ENCODE results near the gene KIF26B.

Gene KIF26B

GRCh38 chr1:245419461-245419978 lies 264.7 kb downstream of the KIF26B start:
- TF ChIP-seq ARNTL (CRISPR knock-in tag; IDR thresholded peaks at IDR 0.05; ENCODE audit: borderline replicate concordance, low read depth) (no peak), TSHZ2 (CRISPR knock-in tag; IDR thresholded peaks at IDR 0.05) (no peak), SNAI2 (CRISPR knock-in tag; IDR thresholded peaks at IDR 0.05) (no peak), ESRRG (CRISPR knock-in tag; IDR thresholded peaks at IDR 0.05) (no peak), ZNF70 (CRISPR knock-in tag; IDR thresholded peaks at IDR 0.05) (no peak), ISL1 (CRISPR knock-in tag; IDR thresholded peaks at IDR 0.05) (no peak), RARB (CRISPR knock-in tag; IDR thresholded peaks at IDR 0.05) (no peak), CSDC2 (CRISPR knock-in tag; IDR thresholded peaks at IDR 0.05) (no peak), TCF4 (CRISPR knock-in tag; IDR thresholded peaks at IDR 0.05; ENCODE audit: borderline replicate concordance) (no peak), TOX (CRISPR knock-in tag; IDR thresholded peaks at IDR 0.05; ENCODE audit: borderline replicate concordance) (no peak), PPARA (CRISPR knock-in tag; IDR thresholded peaks at IDR 0.05; ENCODE audit: borderline replicate concordance) (no peak), ZC3H10 (CRISPR knock-in tag; IDR thresholded peaks at IDR 0.05) (no peak)
- TF ChIP-seq, protein P1, sequence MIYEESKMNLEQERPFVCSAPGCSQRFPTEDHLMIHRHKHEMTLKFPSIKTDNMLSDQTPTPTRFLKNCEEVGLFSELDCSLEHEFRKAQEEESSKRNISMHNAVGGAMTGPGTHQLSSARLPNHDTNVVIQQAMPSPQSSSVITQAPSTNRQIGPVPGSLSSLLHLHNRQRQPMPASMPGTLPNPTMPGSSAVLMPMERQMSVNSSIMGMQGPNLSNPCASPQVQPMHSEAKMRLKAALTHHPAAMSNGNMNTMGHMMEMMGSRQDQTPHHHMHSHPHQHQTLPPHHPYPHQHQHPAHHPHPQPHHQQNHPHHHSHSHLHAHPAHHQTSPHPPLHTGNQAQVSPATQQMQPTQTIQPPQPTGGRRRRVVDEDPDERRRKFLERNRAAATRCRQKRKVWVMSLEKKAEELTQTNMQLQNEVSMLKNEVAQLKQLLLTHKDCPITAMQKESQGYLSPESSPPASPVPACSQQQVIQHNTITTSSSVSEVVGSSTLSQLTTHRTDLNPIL (CRISPR knock-in tag; IDR thresholded peaks at IDR 0.05; ENCODE audit: low read depth): no peak
- TF ChIP-seq, protein P2, sequence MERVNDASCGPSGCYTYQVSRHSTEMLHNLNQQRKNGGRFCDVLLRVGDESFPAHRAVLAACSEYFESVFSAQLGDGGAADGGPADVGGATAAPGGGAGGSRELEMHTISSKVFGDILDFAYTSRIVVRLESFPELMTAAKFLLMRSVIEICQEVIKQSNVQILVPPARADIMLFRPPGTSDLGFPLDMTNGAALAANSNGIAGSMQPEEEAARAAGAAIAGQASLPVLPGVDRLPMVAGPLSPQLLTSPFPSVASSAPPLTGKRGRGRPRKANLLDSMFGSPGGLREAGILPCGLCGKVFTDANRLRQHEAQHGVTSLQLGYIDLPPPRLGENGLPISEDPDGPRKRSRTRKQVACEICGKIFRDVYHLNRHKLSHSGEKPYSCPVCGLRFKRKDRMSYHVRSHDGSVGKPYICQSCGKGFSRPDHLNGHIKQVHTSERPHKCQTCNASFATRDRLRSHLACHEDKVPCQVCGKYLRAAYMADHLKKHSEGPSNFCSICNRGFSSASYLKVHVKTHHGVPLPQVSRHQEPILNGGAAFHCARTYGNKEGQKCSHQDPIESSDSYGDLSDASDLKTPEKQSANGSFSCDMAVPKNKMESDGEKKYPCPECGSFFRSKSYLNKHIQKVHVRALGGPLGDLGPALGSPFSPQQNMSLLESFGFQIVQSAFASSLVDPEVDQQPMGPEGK (CRISPR knock-in tag; IDR thresholded peaks at IDR 0.05; ENCODE audit: borderline replicate concordance): no peak
- TF ChIP-seq, protein P3, sequence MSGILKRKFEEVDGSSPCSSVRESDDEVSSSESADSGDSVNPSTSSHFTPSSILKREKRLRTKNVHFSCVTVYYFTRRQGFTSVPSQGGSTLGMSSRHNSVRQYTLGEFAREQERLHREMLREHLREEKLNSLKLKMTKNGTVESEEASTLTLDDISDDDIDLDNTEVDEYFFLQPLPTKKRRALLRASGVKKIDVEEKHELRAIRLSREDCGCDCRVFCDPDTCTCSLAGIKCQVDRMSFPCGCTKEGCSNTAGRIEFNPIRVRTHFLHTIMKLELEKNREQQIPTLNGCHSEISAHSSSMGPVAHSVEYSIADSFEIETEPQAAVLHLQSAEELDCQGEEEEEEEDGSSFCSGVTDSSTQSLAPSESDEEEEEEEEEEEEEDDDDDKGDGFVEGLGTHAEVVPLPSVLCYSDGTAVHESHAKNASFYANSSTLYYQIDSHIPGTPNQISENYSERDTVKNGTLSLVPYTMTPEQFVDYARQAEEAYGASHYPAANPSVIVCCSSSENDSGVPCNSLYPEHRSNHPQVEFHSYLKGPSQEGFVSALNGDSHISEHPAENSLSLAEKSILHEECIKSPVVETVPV (CRISPR knock-in tag; IDR thresholded peaks at IDR 0.05): no peak
- TF ChIP-seq, protein P4, sequence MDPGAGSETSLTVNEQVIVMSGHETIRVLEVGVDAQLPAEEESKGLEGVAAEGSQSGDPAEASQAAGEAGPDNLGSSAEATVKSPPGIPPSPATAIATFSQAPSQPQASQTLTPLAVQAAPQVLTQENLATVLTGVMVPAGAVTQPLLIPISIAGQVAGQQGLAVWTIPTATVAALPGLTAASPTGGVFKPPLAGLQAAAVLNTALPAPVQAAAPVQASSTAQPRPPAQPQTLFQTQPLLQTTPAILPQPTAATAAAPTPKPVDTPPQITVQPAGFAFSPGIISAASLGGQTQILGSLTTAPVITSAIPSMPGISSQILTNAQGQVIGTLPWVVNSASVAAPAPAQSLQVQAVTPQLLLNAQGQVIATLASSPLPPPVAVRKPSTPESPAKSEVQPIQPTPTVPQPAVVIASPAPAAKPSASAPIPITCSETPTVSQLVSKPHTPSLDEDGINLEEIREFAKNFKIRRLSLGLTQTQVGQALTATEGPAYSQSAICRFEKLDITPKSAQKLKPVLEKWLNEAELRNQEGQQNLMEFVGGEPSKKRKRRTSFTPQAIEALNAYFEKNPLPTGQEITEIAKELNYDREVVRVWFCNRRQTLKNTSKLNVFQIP (CRISPR knock-in tag; IDR thresholded peaks at IDR 0.05; ENCODE audit: borderline replicate concordance, low read depth): no peak
- no peak for ATAC-seq

GRCh38 chr1:245419989-245420388 lies 265.2 kb downstream of the KIF26B start:
- no peak for ATAC-seq
- TF ChIP-seq, protein P2 (CRISPR knock-in tag; IDR thresholded peaks at IDR 0.05; ENCODE audit: borderline replicate concordance): no peak
- no peak for TF ChIP-seq ZNF70 (CRISPR knock-in tag; IDR thresholded peaks at IDR 0.05)
- no peak for TF ChIP-seq ESRRG (CRISPR knock-in tag; IDR thresholded peaks at IDR 0.05)
- TF ChIP-seq, protein P1 (CRISPR knock-in tag; IDR thresholded peaks at IDR 0.05; ENCODE audit: low read depth): no peak
- no peak for TF ChIP-seq CSDC2 (CRISPR knock-in tag; IDR thresholded peaks at IDR 0.05)
- TF ChIP-seq RARB (CRISPR knock-in tag; IDR thresholded peaks at IDR 0.05): no peak
- TF ChIP-seq BACH2 (CRISPR knock-in tag; IDR thresholded peaks at IDR 0.05; ENCODE audit: borderline replicate concordance): no peak
- TF ChIP-seq GLIS3 (CRISPR knock-in tag; IDR thresholded peaks at IDR 0.05): no peak
- TF ChIP-seq ISL1 (CRISPR knock-in tag; IDR thresholded peaks at IDR 0.05): no peak
- no peak for TF ChIP-seq TCF4 (CRISPR knock-in tag; IDR thresholded peaks at IDR 0.05; ENCODE audit: borderline replicate concordance)
- no peak for TF ChIP-seq PPARA (CRISPR knock-in tag; IDR thresholded peaks at IDR 0.05; ENCODE audit: borderline replicate concordance)
- no peak for TF ChIP-seq ZC3H10 (CRISPR knock-in tag; IDR thresholded peaks at IDR 0.05)
- TF ChIP-seq ZFP3 (CRISPR knock-in tag; IDR thresholded peaks at IDR 0.05): no peak

Measured in SK-N-SH treated with all-trans-retinoic acid at 6 μM for 48 hours (cell line).